ENCODE measurements around the gene MCAT.

The MCAT gene

GRCh38 chr22:43172191-43172590 is 29.0 kb upstream of the MCAT start:
- no peak for DNase-seq (ENCODE audit: low spot score)

GRCh38 chr22:43171607-43172006 is 28.4 kb upstream of the MCAT start:
- DNase-seq (ENCODE audit: low spot score) = no peak

DNA sequence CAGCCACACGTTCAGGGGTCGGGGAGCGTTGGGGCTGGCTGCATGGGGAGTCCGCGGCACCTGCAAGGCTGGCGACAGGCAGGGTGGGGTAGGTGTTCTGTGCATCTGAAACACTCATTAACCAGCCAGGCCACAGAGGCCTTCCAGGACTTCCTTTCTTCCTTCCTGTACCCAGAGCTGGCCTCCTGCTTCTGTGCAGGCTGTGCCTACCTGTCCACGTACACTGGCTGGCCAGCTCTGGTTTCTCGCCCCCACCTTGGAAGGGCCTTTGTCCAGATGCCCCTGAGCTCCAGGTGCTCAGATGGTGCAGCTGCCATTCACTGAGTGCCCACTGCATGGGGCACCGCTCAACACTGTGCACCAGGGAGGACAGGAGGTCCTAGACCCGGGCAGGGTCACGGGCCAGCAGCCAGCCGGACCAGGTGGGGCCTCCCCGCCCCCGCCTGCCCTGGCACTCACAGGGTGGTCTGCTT is 27.9 kb upstream of the MCAT start:
- no peak for DNase-seq (ENCODE audit: low spot score)

DNA sequence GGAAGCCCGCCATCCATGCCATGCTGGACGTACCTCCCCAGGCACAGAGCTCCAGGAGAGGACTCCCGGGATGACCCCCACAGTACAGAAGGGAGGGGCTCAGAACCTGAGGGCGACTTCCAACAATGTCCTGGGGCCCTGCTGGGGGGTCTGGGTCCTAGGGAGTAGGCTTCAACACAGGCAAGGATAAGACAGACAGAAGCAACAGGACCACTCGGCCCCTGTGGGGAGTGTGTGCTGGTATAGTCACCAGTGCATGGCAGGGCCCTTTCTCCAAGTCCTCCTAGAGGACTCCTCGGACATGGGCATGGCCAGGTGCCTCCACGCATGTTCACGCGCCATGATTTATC is 26.9 kb upstream of the MCAT start:
- DNase-seq (ENCODE audit: low spot score) = no peak

GRCh38 chr22:43169310-43170130 is 26.3 kb upstream of the MCAT start:
- DNase-seq (ENCODE audit: low spot score) = no peak

GRCh38 chr22:43168471-43169309 is 25.5 kb upstream of the MCAT start:
- no peak for DNase-seq (ENCODE audit: low spot score)

GRCh38 chr22:43167001-43167589 is 23.9 kb upstream of the MCAT start:
- DNase-seq (ENCODE audit: low spot score) = no peak

- DNase-seq (ENCODE audit: low spot score) = no peak
Observed at GRCh38 chr22:43166132-43166930, 23.1 kb upstream of the MCAT start.

- DNase-seq (ENCODE audit: low spot score) = no peak
Observed at GRCh38 chr22:43164636-43165035, 21.4 kb upstream of the MCAT start.

- DNase-seq (ENCODE audit: low spot score) = no peak
Observed at GRCh38 chr22:43163241-43163795, 20.1 kb upstream of the MCAT start.

GRCh38 chr22:43162412-43163150 is 19.4 kb upstream of the MCAT start:
- no peak for DNase-seq (ENCODE audit: low spot score)

- no peak for DNase-seq (ENCODE audit: low spot score)
Observed at GRCh38 chr22:43160497-43161126, 17.4 kb upstream of the MCAT start.

DNA sequence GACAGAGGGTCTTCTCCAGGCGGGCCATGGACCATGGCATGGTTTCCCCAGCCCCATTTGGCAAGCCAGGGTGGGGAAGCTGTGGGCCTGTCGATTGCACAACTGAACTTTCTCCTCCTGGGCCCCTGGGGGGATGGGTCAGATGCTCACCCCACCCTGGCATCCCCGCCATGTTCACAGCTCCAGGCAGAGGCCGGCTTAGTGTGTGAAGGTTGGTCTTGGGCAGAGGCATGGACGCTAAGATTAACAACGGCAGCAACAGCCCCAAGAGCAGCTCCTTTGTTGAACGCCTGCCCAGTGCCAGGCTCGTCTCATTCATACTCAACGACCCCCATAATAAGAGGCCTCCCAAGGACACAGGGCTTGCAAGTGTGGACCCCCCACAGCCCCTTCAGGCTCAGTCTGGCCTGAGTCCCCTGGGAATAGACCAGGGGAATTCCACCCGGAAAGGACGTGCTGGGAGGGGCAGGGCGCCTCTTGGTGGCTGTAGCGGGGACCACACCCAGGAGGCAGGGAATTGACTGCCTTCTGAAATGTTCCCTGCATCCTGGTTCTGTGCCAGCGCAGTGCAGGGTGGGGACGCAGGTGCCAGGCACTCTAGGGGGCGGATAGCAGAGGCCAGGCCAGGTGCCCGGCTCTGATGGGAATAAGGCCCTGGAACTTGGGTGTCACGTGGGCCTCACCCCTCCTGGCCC is 16.4 kb upstream of the MCAT start:
- DNase-seq (ENCODE audit: low spot score) = no peak

GRCh38 chr22:43158778-43159483 is 15.7 kb upstream of the MCAT start:
- DNase-seq (ENCODE audit: low spot score) = no peak

GRCh38 chr22:43157874-43158546 is 14.8 kb upstream of the MCAT start:
- no peak for DNase-seq (ENCODE audit: low spot score)

DNA sequence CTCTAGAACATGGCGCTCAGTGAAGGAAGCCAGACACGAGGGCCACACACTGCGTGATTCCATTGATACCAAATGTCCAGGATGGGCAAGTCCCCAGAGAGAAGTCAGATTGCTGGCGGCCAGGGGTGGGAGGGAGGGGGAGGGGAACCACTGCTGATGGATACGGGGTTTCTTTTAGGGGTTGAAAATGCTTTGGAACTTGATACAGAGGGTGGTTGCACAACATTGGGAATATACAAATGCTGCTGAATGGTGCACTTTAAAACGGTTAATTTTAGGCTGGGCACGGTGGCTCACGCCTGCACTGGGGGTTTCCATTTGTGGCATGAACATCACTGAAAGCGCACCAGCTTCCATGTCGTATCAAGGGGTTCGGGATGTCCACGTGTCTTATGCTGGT is 13.2 kb upstream of the MCAT start:
- no peak for DNase-seq (ENCODE audit: low spot score)

DNA sequence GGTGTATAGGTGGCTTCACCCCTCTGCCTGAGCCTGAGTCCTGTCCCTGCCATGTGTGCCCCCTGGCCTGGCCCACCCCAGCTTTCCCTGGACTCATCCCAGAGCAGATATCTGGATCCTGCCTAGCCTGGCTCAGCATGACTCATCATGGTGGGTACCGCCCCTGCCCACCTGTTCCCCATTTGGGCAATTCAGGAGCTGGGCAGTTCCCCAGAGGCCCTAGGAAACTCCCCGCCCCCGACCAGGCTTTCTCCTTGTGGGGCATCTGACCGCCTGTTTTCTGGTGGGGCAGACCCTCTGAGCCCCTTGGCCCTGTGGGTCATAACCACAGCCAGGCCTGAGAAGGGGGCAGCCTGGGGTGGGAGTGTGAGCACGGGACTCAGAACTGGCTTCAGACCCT is 12.6 kb upstream of the MCAT start:
- no peak for DNase-seq (ENCODE audit: low spot score)

- DNase-seq (ENCODE audit: low spot score) = no peak
Observed at GRCh38 chr22:43154887-43155536, 11.8 kb upstream of the MCAT start.

Measured in RKO (cell line).